HL-60/S4 treated with phorbol 12-myristate 13-acetate at 8.2 ng/mL for 4 days and 3 days (cell line): ENCODE results near the gene MAGEA2.
"Not testable (repeated sequence)": the region's sequence is repeated elsewhere in the genome, so short reads cannot be mapped to it uniquely, and the experiment has no call there.

Experiments
- in situ Hi-C: fragments of 300-500 bp; cut with MboI; formaldehyde crosslinking; loops from 2 replicates; pipeline ENCODE4 v1.15.0; 2022; ENCODE audit warnings: low sequenced_read_pairs

The MAGEA2 gene

DNA sequence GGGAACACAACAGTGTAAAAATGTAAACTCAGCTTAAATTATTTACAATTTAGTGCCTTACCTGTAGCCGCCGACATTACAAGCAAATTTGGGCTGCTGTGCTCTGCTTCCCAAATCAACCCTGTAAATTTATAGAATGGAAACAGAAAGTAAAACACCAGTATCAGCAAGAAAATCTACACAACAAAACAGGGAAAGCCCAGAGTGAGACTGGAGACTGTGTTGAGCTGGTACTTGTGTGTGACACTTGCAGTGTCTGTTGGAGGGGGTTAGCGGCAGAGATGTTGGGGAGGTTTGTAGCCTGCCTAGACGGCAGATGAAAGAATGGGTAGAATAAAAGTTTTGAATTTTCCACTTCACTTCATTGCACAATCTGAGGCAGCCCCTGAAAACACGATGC lies 40.4 kb downstream of the MAGEA2 start:
- in situ Hi-C loops: not testable (repeated sequence)

DNA sequence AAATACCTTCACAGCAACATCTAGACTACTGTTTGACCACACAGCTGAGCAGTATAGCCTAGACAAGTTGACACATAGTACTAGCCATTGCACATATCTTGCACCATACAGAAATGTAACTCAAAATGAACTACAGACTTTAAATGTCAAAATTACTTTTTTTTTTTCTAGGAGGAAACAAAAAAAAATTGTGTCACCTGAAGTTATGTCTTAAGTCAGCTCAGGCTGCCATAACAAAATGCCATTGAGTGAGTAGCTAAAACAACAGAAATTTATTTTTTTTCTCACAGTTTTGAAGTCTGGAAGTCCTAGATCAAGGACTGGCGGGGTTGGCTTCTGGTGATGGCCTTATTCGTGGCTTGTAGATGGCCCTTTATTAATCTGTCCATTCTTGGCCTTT lies 44.5 kb downstream of the MAGEA2 start, which contains the start of gene CSAG2:
CSAG2 (minus strand) TSS at position 101 of the 400 bp plus-strand sequence. CDS start 161 bp downstream, outside the sequence.
- in situ Hi-C loops: not testable (repeated sequence)

DNA sequence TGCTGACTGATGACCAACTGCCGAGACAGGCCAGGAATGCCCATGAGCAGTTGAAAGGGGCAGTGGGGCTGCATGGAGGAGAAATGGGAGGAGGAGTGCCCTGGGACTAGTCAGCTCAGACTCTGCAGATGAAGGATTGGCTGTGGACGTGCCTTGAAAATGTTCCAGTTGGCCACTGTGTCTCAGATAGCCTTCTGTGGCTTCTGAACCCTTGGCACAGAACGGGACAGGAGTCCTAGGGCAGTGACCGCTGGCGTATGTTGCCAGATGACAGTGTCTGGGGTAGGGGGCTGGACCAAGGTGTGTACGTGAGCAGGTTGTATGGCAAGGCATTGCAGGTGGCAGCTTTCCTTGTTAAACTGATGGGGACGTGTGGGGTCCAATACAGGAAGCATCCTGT lies 47.1 kb downstream of the MAGEA2 start:
- in situ Hi-C loops: not testable (repeated sequence)

DNA sequence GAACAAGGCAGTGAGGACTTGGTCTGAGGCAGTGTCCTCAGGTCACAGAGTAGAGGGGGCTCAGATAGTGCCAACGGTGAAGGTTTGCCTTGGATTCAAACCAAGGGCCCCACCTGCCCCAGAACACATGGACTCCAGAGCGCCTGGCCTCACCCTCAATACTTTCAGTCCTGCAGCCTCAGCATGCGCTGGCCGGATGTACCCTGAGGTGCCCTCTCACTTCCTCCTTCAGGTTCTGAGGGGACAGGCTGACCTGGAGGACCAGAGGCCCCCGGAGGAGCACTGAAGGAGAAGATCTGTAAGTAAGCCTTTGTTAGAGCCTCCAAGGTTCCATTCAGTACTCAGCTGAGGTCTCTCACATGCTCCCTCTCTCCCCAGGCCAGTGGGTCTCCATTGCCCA lies 53.3 kb downstream of the MAGEA2 start:
- in situ Hi-C loops: not testable (repeated sequence)
